Measurements from ENCODE around the gene KCNQ2. TPM values are rescaled to one million over a fixed set of nuclear protein-coding genes. Genes with fewer than 3 reads are reported as not detected.

The KCNQ2 gene
- total RNA-seq, 2 donors from 2014 or later: 0.46 to 35.6 TPM

- Histone ChIP-seq H3K27me3 (replicated peaks; ENCODE audit: insufficient read depth) (peaks cover 29% of the 10 kb centered on the region), H3K4me3 (no peak overlapping the region)
- intact Hi-C loops (cut with DNase I): no loop called here
Observed at GRCh38 chr20:63469713-63470101, 2.7 kb downstream of the KCNQ2 start.

GRCh38 chr20:63469019-63469712, 3.3 kb downstream of the KCNQ2 start:
- TF ChIP-seq POLR2AphosphoS5 (IDR thresholded peaks at IDR 0.05) (no peak), CTCF (IDR thresholded peaks at IDR 0.05) (no peak), POLR2A (IDR thresholded peaks at IDR 0.05) (no peak)
- H3K27me3 ChIP-seq (replicated peaks; ENCODE audit: insufficient read depth): peaks cover 25% of the 10 kb centered on the region
- intact Hi-C loops (cut with DNase I): no loop called here

More at GRCh38 chr20:63469713-63470101, 2.7 kb downstream of the KCNQ2 start:
- 70% methylated on average over 12 of the region's 13 CpGs for WGBS
- DNase-seq (ENCODE audit: low spot score): no peak
- H3K9me3 ChIP-seq: no peaks in the 10 kb centered on the region
- H3K27ac ChIP-seq: no peak overlapping the region
- no peak for TF ChIP-seq POLR2AphosphoS5 (IDR thresholded peaks at IDR 0.05)
- TF ChIP-seq POLR2A (IDR thresholded peaks at IDR 0.05): no peak
- no peak for TF ChIP-seq CTCF (IDR thresholded peaks at IDR 0.05)
- H3K36me3 ChIP-seq: no peaks in the 10 kb centered on the region
- peaks cover 4% of the 10 kb centered on the region for H3K4me1 ChIP-seq (replicated peaks)

GRCh38 chr20:63468421-63468820, 4.0 kb downstream of the KCNQ2 start:
- peaks cover 17% of the 10 kb centered on the region for H3K27me3 ChIP-seq (replicated peaks; ENCODE audit: insufficient read depth)
- no peaks in the 10 kb centered on the region for H3K9me3 ChIP-seq
- no peak overlapping the region for H3K4me3 ChIP-seq
- H3K36me3 ChIP-seq: no peaks in the 10 kb centered on the region
- no peak overlapping the region for H3K27ac ChIP-seq
- TF ChIP-seq POLR2AphosphoS5 (IDR thresholded peaks at IDR 0.05) (no peak), CTCF (IDR thresholded peaks at IDR 0.05) (no peak), POLR2A (IDR thresholded peaks at IDR 0.05) (no peak)
- no peak for DNase-seq (ENCODE audit: low spot score)
- peaks cover 4% of the 10 kb centered on the region for H3K4me1 ChIP-seq (replicated peaks)
- intact Hi-C loops (cut with DNase I): no loop called here
- 80% methylated on average over 12 of the region's 12 CpGs for WGBS

More at GRCh38 chr20:63469019-63469712, 3.3 kb downstream of the KCNQ2 start:
- H3K36me3 ChIP-seq: no peaks in the 10 kb centered on the region
- no peak for DNase-seq (ENCODE audit: low spot score)
- no peaks in the 10 kb centered on the region for H3K9me3 ChIP-seq
- no peak overlapping the region for H3K4me3 ChIP-seq
- 68% methylated on average over 18 of the region's 22 CpGs for WGBS
- H3K27ac ChIP-seq: no peak overlapping the region
- peaks cover 4% of the 10 kb centered on the region for H3K4me1 ChIP-seq (replicated peaks)

- intact Hi-C loops (cut with DNase I): no loop called here
- no peak overlapping the region for H3K4me3 ChIP-seq
- H3K4me1 ChIP-seq (replicated peaks): peaks cover 4% of the 10 kb centered on the region
- no peak for TF ChIP-seq POLR2A (IDR thresholded peaks at IDR 0.05)
- no peak for TF ChIP-seq CTCF (IDR thresholded peaks at IDR 0.05)
- H3K27me3 ChIP-seq (replicated peaks; ENCODE audit: insufficient read depth): peaks cover 15% of the 10 kb centered on the region
- whole genome bisulfite sequencing: 71% methylated on average over 19 of the region's 19 CpGs
- no peak for DNase-seq (ENCODE audit: low spot score)
- no peaks in the 10 kb centered on the region for H3K36me3 ChIP-seq
- no peak overlapping the region for H3K27ac ChIP-seq
- no peaks in the 10 kb centered on the region for H3K9me3 ChIP-seq
Observed at GRCh38 chr20:63467294-63468083, 5.0 kb downstream of the KCNQ2 start.

All from prostate gland (tissue), 2 donors.